AG10803 (cell line): ENCODE results near the gene RAB40C.

ENCODE experiments used
- DNase-seq: peaks from one replicate; pipeline ENCODE4 v3.0.0; 2010; ENCODE audit warnings: low read depth
- H3K4me3 ChIP-seq: 2 replicates; pipeline ENCODE4 v1.5.1; 2011; ENCODE audit warnings: mild to moderate bottlenecking, low read length, control low read depth
- TF ChIP-seq, protein P1 (sequence below): conservative IDR thresholded peaks from 2 replicates; pipeline ENCODE4 v1.5.1; 2011; ENCODE audit warnings: mild to moderate bottlenecking, low read length, control low read depth, inconsistent platforms

The RAB40C gene

DNA sequence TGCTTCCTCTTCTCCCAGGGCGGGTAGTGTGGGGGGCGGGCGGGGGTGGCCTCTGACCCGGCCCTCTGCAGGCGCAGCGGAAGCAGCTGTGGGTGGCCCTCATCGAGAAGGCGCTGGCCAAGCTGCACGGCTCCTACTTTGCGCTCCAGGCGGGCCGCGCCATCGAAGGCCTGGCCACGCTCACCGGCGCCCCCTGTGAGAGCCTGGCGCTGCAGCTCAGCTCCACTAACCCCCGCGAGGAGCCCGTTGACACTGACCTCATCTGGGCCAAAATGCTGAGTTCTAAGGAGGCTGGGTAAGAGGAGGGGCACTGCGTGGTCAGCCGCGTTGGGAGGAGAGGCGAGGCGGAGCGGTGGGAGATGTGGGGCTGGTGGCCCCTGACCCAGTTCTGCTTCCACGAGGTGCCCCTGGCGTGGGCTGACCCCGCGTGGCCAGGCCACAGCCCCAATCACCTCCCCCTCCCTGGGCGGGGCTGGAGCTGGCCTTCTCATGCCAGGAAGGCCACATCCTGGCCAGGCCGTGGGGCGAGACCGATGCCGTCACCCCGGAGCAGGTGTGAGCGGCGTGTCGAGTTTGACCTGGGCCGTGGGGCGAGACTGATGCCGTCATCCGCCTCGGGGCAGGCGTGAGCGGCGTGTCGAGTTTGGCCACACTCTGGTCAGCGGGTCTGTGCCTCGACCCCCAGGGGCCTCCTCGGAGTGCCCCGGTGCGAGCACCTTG lies 40.2 kb upstream of the RAB40C start:
- H3K4me3 ChIP-seq: no peak overlapping the region
- TF ChIP-seq, protein P1, sequence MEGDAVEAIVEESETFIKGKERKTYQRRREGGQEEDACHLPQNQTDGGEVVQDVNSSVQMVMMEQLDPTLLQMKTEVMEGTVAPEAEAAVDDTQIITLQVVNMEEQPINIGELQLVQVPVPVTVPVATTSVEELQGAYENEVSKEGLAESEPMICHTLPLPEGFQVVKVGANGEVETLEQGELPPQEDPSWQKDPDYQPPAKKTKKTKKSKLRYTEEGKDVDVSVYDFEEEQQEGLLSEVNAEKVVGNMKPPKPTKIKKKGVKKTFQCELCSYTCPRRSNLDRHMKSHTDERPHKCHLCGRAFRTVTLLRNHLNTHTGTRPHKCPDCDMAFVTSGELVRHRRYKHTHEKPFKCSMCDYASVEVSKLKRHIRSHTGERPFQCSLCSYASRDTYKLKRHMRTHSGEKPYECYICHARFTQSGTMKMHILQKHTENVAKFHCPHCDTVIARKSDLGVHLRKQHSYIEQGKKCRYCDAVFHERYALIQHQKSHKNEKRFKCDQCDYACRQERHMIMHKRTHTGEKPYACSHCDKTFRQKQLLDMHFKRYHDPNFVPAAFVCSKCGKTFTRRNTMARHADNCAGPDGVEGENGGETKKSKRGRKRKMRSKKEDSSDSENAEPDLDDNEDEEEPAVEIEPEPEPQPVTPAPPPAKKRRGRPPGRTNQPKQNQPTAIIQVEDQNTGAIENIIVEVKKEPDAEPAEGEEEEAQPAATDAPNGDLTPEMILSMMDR: no peak
- no peak for DNase-seq

DNA sequence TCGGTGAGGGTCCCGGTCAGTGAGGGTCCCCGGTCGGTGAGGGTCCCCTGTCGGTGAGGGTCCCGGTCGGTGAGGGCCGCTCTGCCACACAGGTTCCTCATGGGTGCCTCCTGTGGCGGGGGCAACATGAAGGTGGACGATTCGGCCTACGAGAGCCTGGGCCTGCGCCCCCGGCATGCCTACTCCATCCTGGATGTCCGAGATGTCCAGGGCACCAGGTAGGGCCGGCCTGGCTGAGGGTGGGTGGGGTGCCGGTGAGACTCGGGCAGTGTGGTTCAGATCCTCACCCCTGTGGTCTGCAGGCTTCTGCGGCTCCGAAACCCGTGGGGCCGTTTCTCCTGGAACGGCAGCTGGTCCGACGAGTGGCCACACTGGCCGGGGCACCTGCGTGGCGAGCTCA lies 38.7 kb upstream of the RAB40C start:
- no peak for DNase-seq
- no peak overlapping the region for H3K4me3 ChIP-seq
- TF ChIP-seq, protein P1: no peak

GRCh38 chr16:552171-552570 lies 37.7 kb upstream of the RAB40C start:
- DNase-seq: no peak
- no peak overlapping the region for H3K4me3 ChIP-seq
- TF ChIP-seq, protein P1: no peak

DNA sequence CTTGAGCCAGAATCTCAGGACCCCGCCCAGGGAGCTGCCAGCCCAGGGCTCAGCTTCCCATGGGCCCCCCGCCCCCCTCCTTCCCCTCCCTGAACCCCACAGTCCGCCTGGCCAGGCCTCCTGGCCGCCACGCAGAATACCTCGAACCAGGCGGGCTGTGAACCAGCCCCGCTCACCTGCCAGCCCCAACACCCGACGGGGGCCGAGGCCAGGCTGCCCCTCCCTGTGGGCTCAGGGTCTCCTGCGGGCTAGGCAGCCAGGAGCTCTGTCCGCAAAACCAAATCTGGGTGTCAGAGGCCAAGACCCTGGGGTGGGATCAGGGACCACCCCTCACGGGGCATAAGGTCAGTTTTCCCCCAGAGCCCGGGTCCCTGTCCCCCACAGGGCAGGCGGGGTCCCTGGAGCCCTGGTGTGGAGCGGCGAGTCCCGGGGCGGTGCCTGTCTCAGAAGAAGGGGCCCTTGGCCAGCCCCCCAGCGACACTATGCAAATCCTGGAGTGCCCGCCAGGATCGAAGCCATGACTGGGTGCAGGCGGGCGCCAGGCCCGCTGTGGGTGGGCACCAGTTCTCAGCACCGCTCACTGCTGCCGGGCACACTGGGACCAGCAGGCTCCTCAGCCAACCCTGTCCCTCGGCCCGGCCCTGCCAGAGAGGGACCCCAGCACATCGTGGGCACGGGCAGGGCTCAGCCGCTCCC lies 36.1 kb upstream of the RAB40C start:
- no peak overlapping the region for H3K4me3 ChIP-seq
- DNase-seq: no peak
- TF ChIP-seq, protein P1: no peak

DNA sequence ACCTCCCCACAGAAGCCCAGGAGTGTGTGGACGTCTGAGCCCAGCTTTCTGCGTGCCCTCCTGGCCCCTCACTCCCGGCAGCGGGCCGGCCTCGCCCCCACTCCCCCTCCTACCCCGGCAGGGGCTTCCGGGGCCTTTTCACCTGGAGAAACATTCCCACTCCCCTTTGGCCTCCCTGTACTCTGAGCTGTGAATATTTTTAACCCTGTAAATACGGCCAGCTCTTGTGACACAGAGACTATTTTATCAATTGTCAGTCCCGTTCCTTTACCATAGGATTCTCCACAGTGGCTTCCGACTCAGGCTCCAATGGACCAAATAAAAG lies 35.6 kb upstream of the RAB40C start:
- H3K4me3 ChIP-seq: no peak overlapping the region
- TF ChIP-seq, protein P1: no peak

GRCh38 chr16:554640-555365 lies 35.1 kb upstream of the RAB40C start:
- H3K4me3 ChIP-seq: peak overlapping the region; percentile 37
- TF ChIP-seq, protein P1: no peak
- DNase-seq: peak; percentile 72

More for the DNA sequence above, 35.6 kb upstream of the RAB40C start:
- DNase-seq: no peak
